NCI-H1417 (cell line): ENCODE measurements around the gene PRF1.
"Not testable (repeated sequence)": the region's sequence is repeated elsewhere in the genome, so short reads cannot be mapped to it uniquely, and the experiment has no call there.

Experiments used
- DNase-seq, 3 experiments: peaks; one replicate each; lab custom pipeline; 2025; lab: John Stamatoyannopoulos, UW

The PRF1 gene

GRCh38 chr10:70602665-70603448 is at the start of gene PRF1:
PRF1 (minus strand) TSS chr10:70602741; CDS start chr10:70600902, 1,839 bp downstream.
- DNase-seq = no peak

DNA sequence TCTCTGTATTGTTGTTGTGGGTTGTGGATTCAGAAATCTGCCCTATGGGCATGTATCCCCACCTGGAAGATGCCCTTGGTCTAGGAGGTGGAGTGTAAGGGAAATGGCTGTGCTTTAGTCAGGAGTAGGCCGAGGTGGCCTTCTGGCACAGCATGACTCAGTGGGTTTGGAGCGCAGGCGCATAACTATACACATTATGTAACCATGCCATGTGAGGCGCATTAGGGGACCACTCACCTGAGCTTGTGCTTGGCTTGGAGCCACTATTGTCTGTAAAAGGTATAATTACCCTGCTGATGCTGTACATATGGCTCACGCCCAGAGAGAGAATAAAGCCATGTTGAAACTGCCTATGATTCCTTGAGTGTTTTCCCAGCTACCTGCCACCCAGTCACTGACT is 49.1 kb upstream of the PRF1 start:
- DNase-seq = peak in 1 of 3 experiments; percentile 0

- DNase-seq = no peak
Observed at GRCh38 chr10:70650718-70651117, 48.2 kb upstream of the PRF1 start.

DNA sequence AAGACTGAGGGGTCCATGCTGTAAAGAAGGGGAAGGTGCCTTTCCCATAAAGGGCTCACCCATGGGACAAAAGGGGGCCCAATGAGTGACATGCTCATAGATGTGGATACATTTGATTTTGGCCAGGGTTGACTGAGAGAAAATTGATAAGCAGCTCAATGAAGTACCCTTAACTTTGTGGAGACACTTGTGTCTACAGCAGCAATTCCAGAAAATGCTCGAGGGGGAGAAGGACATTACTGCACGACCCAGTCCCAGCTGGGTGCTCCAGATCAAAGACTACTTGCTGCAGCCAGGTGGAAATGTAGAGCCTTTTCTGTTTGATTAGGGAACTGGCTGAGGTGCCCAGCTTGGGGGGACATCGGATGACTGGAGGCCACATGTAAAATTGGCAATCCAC is 47.6 kb upstream of the PRF1 start:
- DNase-seq = no peak

DNA sequence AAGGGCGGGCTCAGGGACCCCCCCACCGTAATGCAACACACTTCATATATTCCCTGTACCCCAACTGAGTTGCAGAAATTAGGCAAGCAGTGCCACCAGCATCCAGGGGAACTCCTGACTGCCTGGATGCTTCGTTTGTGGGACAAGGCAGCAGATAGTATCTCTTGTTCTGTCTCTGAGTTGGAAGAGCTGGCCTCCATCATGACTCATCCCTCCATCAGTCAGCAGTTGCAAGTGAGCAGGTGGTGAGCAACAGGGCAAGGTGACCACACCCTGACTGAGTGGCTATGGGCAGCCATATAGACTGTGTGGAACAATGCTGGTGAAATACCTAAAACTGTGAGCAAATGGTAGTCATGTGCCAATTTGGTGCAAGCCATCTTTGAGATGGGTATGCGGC is 47.0 kb upstream of the PRF1 start:
- DNase-seq = no peak

- peak in 1 of 3 experiments; percentile 1 for DNase-seq
Observed at GRCh38 chr10:70648427-70648826, 45.9 kb upstream of the PRF1 start.

- DNase-seq = no peak
Observed at GRCh38 chr10:70647086-70647485, 44.5 kb upstream of the PRF1 start.

DNA sequence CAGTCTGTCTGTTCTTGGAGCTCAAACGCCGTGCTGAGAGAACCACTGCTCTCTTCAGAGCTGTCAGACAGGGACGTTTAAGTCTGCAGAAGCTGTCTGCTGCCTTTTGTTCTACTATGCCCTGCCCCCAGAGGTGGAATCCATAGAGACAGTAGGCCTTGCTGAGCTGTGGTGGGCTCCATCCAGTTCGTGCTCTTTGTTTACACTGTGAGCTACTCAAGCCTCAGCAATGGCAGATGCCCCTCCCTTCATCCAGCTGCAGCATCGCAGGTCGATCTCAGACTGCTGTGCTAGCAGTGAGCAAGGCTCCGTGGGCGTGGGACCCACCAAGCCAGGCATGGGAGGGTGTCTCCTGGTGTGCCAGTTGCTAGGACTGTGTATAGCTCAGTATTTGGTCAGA is 42.4 kb upstream of the PRF1 start:
- peak in 1 of 3 experiments; percentile 2 for DNase-seq

GRCh38 chr10:70643272-70643671 is 40.7 kb upstream of the PRF1 start:
- DNase-seq = not testable (repeated sequence)

- DNase-seq = not testable (repeated sequence)
Observed at GRCh38 chr10:70639640-70640383, 37.3 kb upstream of the PRF1 start.

GRCh38 chr10:70634515-70634914 is 32.0 kb upstream of the PRF1 start:
- DNase-seq = not testable (repeated sequence)

DNA sequence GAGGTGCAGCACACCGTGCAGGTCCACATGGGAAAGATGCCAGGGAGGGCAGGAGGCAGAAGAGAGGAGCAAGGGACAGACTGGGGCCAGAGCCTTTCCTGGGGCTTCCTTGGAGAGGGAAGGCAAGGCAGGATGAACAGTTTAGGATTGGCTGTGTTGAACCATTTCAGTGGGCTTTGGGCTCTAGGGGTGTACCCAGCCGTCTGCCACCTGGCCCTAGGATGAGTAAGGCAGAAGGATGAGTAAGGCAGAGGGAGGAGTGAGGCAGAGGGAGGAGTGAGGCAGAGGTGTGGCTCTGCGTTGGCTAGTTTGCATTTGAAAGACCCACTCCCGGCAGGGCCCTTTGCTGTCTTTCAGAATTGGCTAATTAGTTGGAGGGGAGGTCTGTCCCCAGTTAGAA is 31.5 kb upstream of the PRF1 start:
- no peak for DNase-seq

- not testable (repeated sequence) for DNase-seq
Observed at GRCh38 chr10:70631735-70632134, 29.2 kb upstream of the PRF1 start.

GRCh38 chr10:70629338-70629737 is 26.8 kb upstream of the PRF1 start:
- DNase-seq = no peak

DNA sequence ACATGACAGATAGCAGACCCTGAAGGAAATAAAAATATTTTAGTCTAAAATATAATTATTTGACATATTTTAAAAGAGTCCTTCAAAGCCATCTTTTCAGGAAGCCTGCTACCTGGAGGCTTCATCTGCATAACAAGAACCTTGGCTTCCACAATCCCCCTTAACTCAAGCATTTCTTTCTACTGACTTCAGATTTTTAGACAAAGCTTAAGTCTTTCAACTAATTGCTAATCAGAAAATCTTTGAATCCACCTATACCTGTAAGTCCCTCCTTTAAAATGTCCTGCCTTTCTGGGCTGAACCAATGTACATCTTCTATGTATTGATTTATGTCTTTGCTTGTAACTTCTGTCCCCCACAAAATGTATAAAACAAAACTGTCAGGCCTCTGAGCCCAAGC is 23.5 kb upstream of the PRF1 start:
- no peak for DNase-seq

DNA sequence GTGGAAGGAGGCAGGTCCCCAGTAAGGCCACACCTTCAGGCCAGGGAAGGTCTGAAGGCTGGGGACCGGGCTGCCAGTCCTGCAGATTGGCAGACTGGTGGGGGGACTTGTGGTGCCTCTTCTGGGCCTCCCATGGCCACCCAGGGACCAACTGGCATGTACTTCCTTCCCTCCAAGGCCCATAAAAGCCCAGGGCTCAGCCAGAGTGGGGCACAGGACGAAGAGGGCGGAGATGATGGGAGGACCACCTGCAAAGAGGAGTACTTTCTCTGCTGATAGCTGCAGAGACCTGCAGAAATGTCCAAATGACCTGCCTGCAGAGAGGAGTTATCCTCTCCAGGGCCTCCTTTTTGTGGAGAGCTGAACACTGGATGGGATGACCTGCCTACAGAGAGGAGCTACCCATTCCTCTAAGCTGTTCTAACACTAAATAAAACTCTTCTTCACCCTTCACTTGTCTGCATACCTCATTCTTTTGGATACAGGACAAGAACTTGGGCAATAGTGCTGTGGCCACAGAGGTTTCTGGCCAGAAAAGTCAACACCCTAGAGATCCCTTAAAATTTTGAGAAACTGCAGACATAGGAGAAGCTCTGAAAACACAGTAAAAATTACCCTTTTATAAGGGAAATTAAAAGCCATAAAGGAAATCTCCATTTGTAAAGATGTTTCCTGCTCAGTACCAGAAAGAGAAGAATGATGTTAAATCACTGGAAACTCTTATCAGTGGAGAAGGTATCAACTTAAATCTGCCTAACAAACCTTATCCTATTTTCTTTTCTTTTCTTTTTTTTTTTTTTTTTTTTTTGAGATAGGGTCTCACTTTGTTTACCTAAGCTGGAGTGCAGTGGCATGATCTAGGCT is 20.7 kb upstream of the PRF1 start:
- no peak for DNase-seq

DNA sequence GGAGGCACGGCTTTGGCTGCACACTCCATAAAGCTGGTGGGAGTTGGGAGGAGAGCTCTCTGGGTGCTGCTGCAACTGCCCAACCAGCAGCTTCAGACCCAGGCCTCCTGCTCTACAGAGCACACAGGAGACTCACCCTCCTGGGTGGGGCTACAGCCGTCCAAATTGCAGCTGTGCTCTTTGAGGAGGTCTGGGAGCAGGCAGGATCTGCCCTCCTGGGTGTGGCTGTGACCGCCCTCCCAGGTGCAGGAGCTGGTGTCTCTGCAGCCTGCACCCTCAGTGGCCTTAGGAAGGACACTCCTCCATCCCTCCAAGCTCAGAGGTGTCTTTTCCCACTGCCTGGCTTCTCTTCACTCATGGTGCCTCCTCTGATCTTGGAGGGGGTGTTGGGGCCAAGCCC is 20.0 kb upstream of the PRF1 start:
- no peak for DNase-seq

DNA sequence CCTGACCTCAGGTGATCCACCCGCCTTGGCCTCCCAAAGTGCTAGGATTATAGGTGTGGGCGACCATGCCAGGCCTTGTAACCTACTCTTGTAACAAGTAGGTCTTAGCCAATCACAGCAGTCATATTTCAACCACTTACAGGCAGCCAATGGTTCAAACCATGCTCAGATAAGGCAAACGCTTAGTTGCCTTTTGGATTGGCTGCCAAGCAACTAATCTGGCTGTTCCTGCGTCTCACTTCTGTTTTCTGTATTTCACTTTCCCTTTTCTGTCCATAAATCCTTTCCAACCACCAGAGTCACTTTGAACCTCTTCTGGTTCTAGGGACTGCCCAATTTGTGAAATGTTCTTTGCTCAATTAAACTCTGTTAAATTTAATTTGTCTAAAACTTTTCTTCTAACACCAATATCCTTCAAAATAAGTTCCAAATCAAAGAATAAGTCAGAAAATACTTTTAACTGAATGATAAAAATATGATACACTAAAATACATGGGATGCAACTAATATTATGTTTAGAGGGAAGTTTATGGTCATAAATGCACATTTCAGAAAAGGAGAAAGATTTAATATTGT is 19.1 kb upstream of the PRF1 start:
- no peak for DNase-seq

DNA sequence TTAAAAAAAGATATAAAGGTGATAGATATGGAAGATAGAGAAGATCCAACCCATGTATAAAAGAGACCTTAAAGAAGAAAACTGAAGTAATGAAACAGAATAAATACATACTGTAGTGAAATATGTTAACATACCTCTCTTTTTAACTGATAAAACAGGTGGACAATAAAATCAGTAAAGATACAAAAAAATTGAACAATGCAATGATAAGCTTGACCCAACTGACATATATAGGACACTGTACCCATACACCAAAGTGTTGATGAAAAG is 17.4 kb upstream of the PRF1 start:
- DNase-seq = no peak

DNA sequence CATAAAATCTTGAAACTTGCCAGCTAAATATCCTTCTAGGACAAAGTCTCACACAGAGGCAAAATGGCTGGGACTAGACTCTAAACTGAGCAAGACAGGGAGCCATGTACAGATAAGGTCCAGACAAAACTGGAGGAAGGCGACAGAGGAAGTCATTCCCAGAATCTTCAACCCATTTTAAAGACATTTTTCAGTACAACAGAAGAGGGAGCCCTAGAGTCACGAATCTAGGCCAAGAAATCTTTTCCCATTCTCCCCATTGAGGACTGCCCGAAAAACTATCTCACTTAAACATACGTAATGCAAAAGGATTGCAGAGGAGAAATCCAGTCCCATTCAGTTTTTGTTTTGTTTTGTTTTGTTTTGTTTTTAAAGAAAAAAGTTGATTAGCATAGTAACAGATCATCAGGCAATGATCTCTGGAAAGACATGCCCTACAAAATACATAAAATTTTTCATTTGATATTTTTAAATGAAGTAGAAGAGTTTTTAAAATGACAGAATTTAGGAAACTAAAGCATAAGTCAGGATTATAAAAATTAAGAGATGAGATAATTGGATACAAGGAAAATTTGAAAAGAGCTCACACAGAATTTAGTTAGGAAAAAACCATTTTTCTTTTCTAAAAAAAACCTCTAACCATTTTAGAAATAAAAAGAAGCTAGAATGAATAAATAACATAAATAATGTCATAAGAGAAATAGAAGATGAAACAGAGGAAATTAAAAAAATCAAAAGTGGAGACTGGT is 16.9 kb upstream of the PRF1 start:
- DNase-seq = peak in 1 of 3 experiments; percentile 23

GRCh38 chr10:70618663-70619062 is 16.1 kb upstream of the PRF1 start:
- DNase-seq = no peak
